Neuron (in vitro differentiated cells): Measurements from ENCODE around the gene C2orf80.
"Not testable (repeated sequence)": the region's sequence is repeated elsewhere in the genome, so short reads cannot be mapped to it uniquely, and the experiment has no call there.

Experiments used
- H2AFZ ChIP-seq: one replicate; pipeline ENCODE4 v1.6.1; 2013; ENCODE audit warnings: low read depth, mild to moderate bottlenecking, inconsistent platforms, low read length, moderate library complexity
- H3K27me3 ChIP-seq: one replicate; pipeline ENCODE4 v1.6.1; 2013; ENCODE audit warnings: low read length; ENCODE audit not compliant: insufficient read depth
- H3K36me3 ChIP-seq: one replicate; pipeline ENCODE4 v1.6.1; 2013; ENCODE audit warnings: low read length; ENCODE audit not compliant: insufficient read depth
- H3K4me1 ChIP-seq: one replicate; pipeline ENCODE4 v1.6.1; 2013; ENCODE audit warnings: low read length; ENCODE audit not compliant: insufficient read depth
- H3K4me3 ChIP-seq: 2 replicates; pipeline ENCODE4 v1.5.1; 2013; ENCODE audit warnings: mild to moderate bottlenecking, low read length, moderate library complexity
- H3K9me3 ChIP-seq: one replicate; pipeline ENCODE4 v1.6.1; 2013; ENCODE audit warnings: low read length

The C2orf80 gene

GRCh38 chr2:208189810-208190503 lies at the start of gene C2orf80:
Gene C2orf80, minus strand, starts transcription at chr2:208190030. Its CDS starts 3,044 bp downstream, at chr2:208186986.
- H3K36me3 ChIP-seq: no peaks in the 10 kb centered on the region
- peaks cover 70% of the 10 kb centered on the region for H3K4me1 ChIP-seq
- H3K9me3 ChIP-seq: no peaks in the 10 kb centered on the region
- no peaks in the 10 kb centered on the region for H3K27me3 ChIP-seq
- peak within 1 kb of the TSS; percentile 44 for H3K4me3 ChIP-seq
- no peak within 1 kb of the TSS for H2AFZ ChIP-seq

DNA sequence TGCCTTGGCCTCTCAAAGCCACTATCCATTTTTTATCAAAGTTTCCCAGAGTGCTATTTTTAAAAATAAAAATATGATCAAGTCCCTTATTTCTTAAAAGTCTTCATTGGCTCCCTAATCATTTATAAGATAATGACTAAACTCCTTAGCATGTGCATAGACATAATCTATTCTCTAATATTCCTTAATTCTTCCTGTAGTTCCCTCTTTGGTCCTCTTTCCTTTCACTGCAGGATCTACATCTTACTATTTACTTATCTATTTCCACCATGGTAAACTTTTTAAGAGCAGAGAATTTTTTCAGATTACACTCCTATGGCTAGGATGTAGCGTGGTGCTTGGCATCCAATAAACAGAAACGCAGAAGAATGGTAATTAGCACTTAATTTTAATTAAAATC lies 46.0 kb upstream of the C2orf80 start:
- Histone ChIP-seq H3K4me1 (no peaks in the 10 kb centered on the region), H3K27me3 (no peaks in the 10 kb centered on the region), H3K36me3 (peaks cover 46% of the 10 kb centered on the region), H2AFZ (no peak overlapping the region), H3K9me3 (no peaks in the 10 kb centered on the region), H3K4me3 (no peak overlapping the region)

GRCh38 chr2:208234786-208235185 lies 45.0 kb upstream of the C2orf80 start:
- Histone ChIP-seq H2AFZ (no peak overlapping the region), H3K4me3 (no peak overlapping the region), H3K9me3 (no peaks in the 10 kb centered on the region), H3K36me3 (peaks cover 36% of the 10 kb centered on the region), H3K4me1 (no peaks in the 10 kb centered on the region), H3K27me3 (no peaks in the 10 kb centered on the region)

DNA sequence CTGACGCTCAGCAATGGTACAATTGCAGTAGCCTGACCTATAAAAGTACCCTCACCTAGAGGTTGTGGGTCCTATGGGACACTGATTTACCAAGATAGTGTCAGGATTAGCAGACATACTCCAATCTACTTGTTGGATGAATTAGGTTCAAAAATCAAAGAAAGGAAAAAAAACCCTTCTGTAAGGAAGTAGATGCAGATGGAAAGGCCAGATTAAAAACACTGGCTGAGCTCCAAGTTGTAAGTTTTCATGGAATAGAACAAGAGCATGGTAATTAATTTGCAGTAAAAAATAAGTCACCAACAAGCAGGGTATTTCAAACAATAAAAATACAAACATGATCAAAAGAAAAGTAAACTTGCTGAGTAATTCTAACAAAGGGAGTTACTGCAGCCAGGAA lies 38.6 kb upstream of the C2orf80 start:
- peaks cover 4% of the 10 kb centered on the region for H3K9me3 ChIP-seq
- H3K36me3 ChIP-seq: no peaks in the 10 kb centered on the region
- no peak overlapping the region for H3K4me3 ChIP-seq
- no peak overlapping the region for H2AFZ ChIP-seq
- no peaks in the 10 kb centered on the region for H3K27me3 ChIP-seq
- H3K4me1 ChIP-seq: no peaks in the 10 kb centered on the region

DNA sequence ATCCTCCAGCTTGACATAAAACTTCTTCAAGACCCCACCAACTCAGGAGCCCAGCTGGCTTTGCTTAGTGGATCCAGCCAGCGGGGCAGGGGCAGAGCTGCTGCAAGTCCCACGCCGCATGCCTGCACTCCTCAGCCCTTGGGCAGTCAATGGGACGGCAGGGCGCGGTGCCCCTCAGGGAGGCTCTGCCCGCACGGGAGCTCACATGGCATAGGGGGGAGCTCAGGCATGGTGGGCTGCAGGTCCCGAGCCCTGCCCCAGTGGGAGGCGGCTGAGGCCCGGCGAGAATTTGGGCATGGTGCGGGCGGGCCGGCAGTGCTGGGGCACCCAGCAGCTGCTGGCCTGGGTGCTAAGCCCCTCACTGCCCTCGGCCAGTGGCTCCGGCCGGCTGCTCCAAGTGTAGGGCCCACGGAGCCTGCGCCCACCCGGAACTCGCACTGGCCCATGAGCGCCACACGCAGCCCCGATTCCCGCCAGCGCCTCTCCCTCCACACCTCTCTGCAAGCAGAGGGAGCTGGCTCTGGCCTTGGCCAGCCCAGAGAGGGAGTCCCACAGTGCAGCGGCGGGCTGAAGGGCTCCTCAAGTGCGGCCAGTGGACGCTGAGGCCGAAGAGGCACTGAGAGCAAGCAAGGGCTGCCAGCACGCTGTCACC lies 37.9 kb upstream of the C2orf80 start:
- no peak overlapping the region for H2AFZ ChIP-seq
- H3K27me3 ChIP-seq: no peaks in the 10 kb centered on the region
- H3K36me3 ChIP-seq: no peaks in the 10 kb centered on the region
- H3K9me3 ChIP-seq: peaks cover 4% of the 10 kb centered on the region
- H3K4me1 ChIP-seq: no peaks in the 10 kb centered on the region
- no peak overlapping the region for H3K4me3 ChIP-seq

GRCh38 chr2:208224802-208225201 lies 35.0 kb upstream of the C2orf80 start:
- Histone ChIP-seq H3K36me3 (no peaks in the 10 kb centered on the region), H3K4me3 (no peak overlapping the region), H2AFZ (no peak overlapping the region), H3K9me3 (peaks cover 4% of the 10 kb centered on the region), H3K27me3 (no peaks in the 10 kb centered on the region), H3K4me1 (no peaks in the 10 kb centered on the region)

DNA sequence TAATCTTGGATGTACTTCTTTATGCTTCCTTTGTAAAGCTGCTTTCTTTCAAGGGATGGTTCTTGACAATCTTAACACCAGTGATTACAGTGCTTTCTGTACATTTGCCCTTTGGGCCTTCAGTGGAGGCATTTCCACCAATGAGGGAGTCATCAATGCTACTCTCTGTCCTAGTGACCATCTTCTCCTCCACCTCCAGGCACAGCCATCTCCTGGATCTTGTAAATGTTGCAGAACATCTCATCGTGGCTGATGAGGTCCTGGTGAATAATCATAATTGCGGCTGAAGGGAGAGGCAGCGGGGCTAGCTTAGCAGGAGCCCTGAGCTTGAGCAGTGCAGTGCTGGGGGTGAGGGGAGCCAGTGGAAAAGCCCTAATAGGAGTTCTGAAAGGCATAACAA lies 32.5 kb upstream of the C2orf80 start:
- Histone ChIP-seq H3K36me3 (no peaks in the 10 kb centered on the region), H2AFZ (no peak overlapping the region), H3K4me1 (no peaks in the 10 kb centered on the region), H3K4me3 (no peak overlapping the region), H3K27me3 (no peaks in the 10 kb centered on the region), H3K9me3 (no peaks in the 10 kb centered on the region)

DNA sequence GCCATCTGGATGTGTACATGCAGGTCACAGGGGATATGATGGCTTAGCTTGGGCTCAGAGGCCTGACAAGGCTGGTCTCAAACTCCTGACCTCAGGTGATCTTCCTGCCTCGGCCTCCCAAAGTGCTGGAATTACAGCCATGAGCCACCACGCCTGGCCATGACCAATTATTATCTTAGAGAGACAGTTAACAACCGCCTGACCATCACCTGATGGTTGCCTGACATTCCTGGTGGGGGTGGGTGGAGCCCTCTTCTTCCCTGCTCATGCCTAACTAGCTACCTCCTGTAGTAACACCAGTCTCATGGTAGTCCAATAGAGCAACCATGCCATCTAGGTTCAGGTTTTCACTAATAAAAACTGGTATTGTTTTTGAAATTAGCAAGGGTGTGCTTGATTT lies 32.0 kb upstream of the C2orf80 start:
- H3K9me3 ChIP-seq, H2AFZ ChIP-seq: not testable (repeated sequence)

DNA sequence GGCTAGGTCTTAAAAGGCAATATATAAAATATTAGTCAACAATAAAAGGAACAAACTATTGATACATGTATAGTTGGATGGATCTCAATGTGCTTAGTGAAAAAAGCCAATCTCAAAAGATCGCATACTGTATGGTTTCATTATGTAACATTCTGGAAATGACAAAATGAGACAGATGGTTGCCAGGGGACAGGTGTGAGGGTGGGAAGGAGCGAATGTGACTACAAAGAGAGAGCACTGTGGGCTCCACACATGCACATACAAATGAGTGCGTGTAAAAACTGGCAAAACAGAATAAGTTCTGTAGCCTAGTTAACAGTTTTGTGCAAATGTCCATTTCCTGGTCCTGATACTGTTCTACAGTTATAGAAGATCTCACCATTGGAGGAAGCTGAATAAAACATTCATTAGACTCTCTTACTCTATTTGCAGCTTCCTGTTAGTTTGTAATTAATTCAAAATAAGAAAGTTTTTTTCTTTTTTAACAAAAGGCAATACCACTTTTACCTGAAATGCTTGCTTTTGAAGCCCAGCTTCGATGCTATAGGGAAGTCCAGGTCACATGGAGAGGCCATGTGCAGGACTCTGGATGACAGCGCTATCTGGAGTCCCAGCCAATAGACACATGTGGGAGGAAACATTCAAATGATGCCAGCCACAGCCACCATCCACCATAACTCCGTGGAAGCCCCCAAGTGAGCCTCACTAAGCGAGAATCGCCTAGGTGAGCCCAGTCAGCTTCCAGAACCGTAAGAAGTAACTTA lies 21.0 kb upstream of the C2orf80 start:
- Histone ChIP-seq H3K27me3 (no peaks in the 10 kb centered on the region), H3K4me1 (no peaks in the 10 kb centered on the region), H3K36me3 (no peaks in the 10 kb centered on the region), H2AFZ (no peak overlapping the region), H3K4me3 (no peak overlapping the region), H3K9me3 (no peaks in the 10 kb centered on the region)

More for the DNA sequence above, 32.0 kb upstream of the C2orf80 start:
- not testable (repeated sequence) for H3K36me3 ChIP-seq, H3K4me1 ChIP-seq, H3K4me3 ChIP-seq, H3K27me3 ChIP-seq

DNA sequence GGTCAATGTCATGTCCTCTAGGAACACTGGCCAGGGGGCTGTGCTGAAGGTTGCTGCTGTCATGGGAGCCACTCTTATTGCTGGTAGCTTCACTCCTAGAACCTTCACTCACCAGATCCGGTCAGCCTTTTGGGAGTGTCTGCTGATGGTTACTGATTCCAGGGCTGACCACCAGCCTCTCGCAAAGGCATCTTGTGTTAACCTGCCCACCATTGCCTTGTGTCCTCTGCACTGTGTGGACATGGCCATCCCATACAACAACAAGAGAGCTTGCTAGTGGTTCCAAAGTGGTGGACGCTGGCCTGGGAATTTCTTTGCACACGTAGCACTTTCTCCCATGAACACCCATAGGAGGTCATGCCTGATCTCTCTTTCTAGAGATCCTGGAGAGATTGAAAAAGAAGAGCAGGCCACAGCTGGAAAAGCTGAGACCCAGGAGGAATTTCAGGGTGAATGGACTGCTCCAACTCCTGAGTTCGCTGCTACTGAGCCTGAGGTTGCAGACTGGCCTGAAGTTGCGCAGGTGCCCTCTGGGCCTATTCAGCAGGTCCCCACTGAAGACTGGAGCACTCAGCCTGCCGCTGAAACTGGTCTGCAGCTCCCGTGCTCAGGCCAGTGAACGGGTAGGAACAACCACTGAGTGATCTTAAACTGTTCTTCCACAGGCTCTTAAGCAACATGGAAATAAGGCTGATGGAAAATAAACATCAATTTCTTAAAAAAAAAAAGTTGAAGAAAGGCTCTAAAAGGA lies 18.7 kb upstream of the C2orf80 start:
- Histone ChIP-seq H3K36me3 (no peaks in the 10 kb centered on the region), H3K4me1 (no peaks in the 10 kb centered on the region), H3K4me3 (no peak overlapping the region), H2AFZ (no peak overlapping the region), H3K9me3 (no peaks in the 10 kb centered on the region), H3K27me3 (no peaks in the 10 kb centered on the region)

- Histone ChIP-seq H3K27me3 (no peaks in the 10 kb centered on the region), H2AFZ (no peak overlapping the region), H3K4me3 (no peak overlapping the region), H3K4me1 (peaks cover under 1% of the 10 kb centered on the region), H3K36me3 (no peaks in the 10 kb centered on the region), H3K9me3 (no peaks in the 10 kb centered on the region)
Measured at GRCh38 chr2:208207769-208208168, 17.9 kb upstream of the C2orf80 start.

- H2AFZ ChIP-seq: no peak overlapping the region
- H3K9me3 ChIP-seq: no peaks in the 10 kb centered on the region
- no peaks in the 10 kb centered on the region for H3K36me3 ChIP-seq
- H3K4me3 ChIP-seq: no peak overlapping the region
- H3K27me3 ChIP-seq: no peaks in the 10 kb centered on the region
- H3K4me1 ChIP-seq: peaks cover 11% of the 10 kb centered on the region
Measured at GRCh38 chr2:208204166-208204565, 14.3 kb upstream of the C2orf80 start.

DNA sequence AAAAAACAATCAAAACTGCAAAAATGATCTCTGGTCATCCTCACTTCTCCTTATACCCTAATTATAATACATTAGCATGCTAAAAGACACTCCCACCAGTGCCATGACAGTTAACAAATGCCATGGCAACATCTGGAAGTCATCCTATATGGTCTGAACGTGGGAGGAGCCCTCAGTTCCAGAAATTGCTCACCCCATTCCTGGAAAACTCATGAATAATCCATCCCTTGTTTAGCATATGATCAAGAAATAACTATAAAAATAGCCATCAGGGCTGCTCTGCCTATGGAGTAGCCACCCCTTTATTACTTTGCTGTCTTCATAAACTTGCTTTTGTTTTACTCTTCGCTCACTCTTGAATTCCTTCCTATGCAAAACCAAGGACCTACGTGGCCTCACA lies 5.7 kb upstream of the C2orf80 start:
- Histone ChIP-seq H3K9me3 (no peaks in the 10 kb centered on the region), H2AFZ (no peak overlapping the region), H3K4me3 (no peak overlapping the region), H3K36me3 (no peaks in the 10 kb centered on the region), H3K27me3 (no peaks in the 10 kb centered on the region), H3K4me1 (peaks cover 45% of the 10 kb centered on the region)
